Panc1 (cell line): ENCODE data around the gene TMC7. TPM values are rescaled to one million over a fixed set of nuclear protein-coding genes. Genes with fewer than 3 reads are reported as not detected.

Experiments used
- ATAC-seq: fragments of 200-7000 bp; cut with Tn5 transposase; 2 replicates; pipeline ENCODE4 v1.9.1; 2020; ENCODE audit warnings: mild to moderate bottlenecking, moderate library complexity
- BruUV-seq: library from RNA; stranded (reverse); fragments of 400-500 nt; replicated peaks from 2 replicates; lab custom pipeline; 2021; lab: Mats Ljungman, UMichigan
- CTCF ChIA-PET: fragments of 300-600 bp; sonication (Branson Sonifier 250); formaldehyde crosslinking; loops from one replicate; lab custom pipeline; 2022; ENCODE audit warnings: antibody characterized with exemption; lab: Charles Lee
- POLR2A ChIA-PET: fragments of 300-600 bp; sonication (Branson Sonifier 250); formaldehyde crosslinking; loops from one replicate; lab custom pipeline; 2022; ENCODE audit warnings: antibody characterized with exemption; lab: Charles Lee
- DNase-seq: peaks from one replicate; pipeline ENCODE4 v3.0.0-alpha.2; 2010; ENCODE audit warnings: low read depth, low spot score
- H3K27ac ChIP-seq: 2 replicates; pipeline ENCODE4 v1.5.1; 2011; ENCODE audit warnings: mild to moderate bottlenecking, low read length, inconsistent platforms
- H3K27me3 ChIP-seq: fragments of 200-500 bp; sonication (Bioruptor generic); 2 replicates; pipeline ENCODE4 v1.6.0; 2014; ENCODE audit warnings: low read length, inconsistent platforms; ENCODE audit not compliant: control insufficient read depth, insufficient read depth
- H3K36me3 ChIP-seq: fragments of 200-500 bp; sonication (Bioruptor generic); 2 replicates; pipeline ENCODE4 v1.5.1; 2014; ENCODE audit warnings: inconsistent platforms, mild to moderate bottlenecking, low read length, moderate library complexity; ENCODE audit not compliant: control insufficient read depth, insufficient read depth
- H3K4me1 ChIP-seq: 2 replicates; pipeline ENCODE4 v1.5.1; 2011; ENCODE audit warnings: inconsistent platforms, mild to moderate bottlenecking, low read length, moderate library complexity; ENCODE audit not compliant: control insufficient read depth, insufficient read depth
- H3K4me3 ChIP-seq, 2 experiments: 2 replicates each; pipeline ENCODE4 v1.5.1; 2011 to 2012; ENCODE audit warnings: low read depth in 2 of 2, low read length in 2 of 2, mild to moderate bottlenecking in 2 of 2, inconsistent platforms in 1 of 2, moderate library complexity in 1 of 2
- H3K9me3 ChIP-seq: fragments of 200-500 bp; sonication (Bioruptor generic); 2 replicates; pipeline ENCODE4 v1.5.1; 2014; ENCODE audit warnings: low read depth, mild to moderate bottlenecking, inconsistent platforms, low read length, moderate library complexity; ENCODE audit not compliant: control insufficient read depth, insufficient read depth
- POLR2AphosphoS5 ChIP-seq: IDR thresholded peaks from 2 replicates; pipeline ENCODE4 v1.6.1; 2012; ENCODE audit warnings: mild to moderate bottlenecking, low read depth, low read length, moderate library complexity
- SIN3A ChIP-seq: IDR thresholded peaks from 2 replicates; pipeline ENCODE4 v1.6.1; 2012; ENCODE audit warnings: low read depth, mild to moderate bottlenecking, low read length, moderate library complexity, borderline replicate concordance; ENCODE audit not compliant: insufficient read depth
- TCF7L2 ChIP-seq: IDR thresholded peaks from 2 replicates; pipeline ENCODE4 v1.6.1; 2011; ENCODE audit warnings: mild to moderate bottlenecking, low read depth, low read length, inconsistent platforms
- in situ Hi-C: cut with HindIII; loops from 2 replicates; pipeline ENCODE4 v1.10.0; 2016; ENCODE audit warnings: low sequenced_read_pairs, low pct_unique_long_range_greater_than_20kb
- intact Hi-C: fragments of 100-400 bp; cut with micrococcal nuclease; formaldehyde crosslinking; loops from one replicate; pipeline ENCODE4 v1.10.0; 2022; ENCODE audit not compliant: unreplicated experiment
- total RNA-seq: library from RNA; stranded (reverse); gene quantifications from one replicate; pipeline ENCODE4 v1.2.1, GENCODE V29; 2021; ENCODE audit not compliant: unreplicated experiment
- TF ChIP-seq, protein P1 (sequence below), 2 experiments: IDR thresholded peaks; 2 replicates each; pipeline ENCODE4 v1.6.1; 2011 to 2012; ENCODE audit warnings: low read depth in 2 of 2, control low read depth in 1 of 2, low read length in 1 of 2, mild to moderate bottlenecking in 1 of 2, moderate library complexity in 1 of 2; ENCODE audit not compliant: insufficient read depth in 1 of 2
- TF ChIP-seq, protein P2 (sequence below): fragments of 450-650 bp; IDR thresholded peaks from 2 replicates; pipeline ENCODE4 v1.5.1; 2017; ENCODE audit warnings: mild to moderate bottlenecking

Gene TMC7
- total RNA-seq, 1 experiment from 2014 or later, result 5.1 TPM

GRCh38 chr16:19029980-19030379 lies 46.2 kb downstream of the TMC7 start:
- POLR2A ChIA-PET, result interaction anchor here (0.6 kb wide), 1 partner anchor 128 kb away, joined by 3 read pairs; no protein-coding TSS in a partner anchor
- BruUV-seq, result no TSS peak

GRCh38 chr16:19031738-19032137 lies 48.0 kb downstream of the TMC7 start:
- Histone ChIP-seq H3K36me3 (no peaks in the 10 kb centered on the region), H3K27me3 (no peaks in the 10 kb centered on the region), H3K9me3 (no peaks in the 10 kb centered on the region; the same call in 1 of the 2 replicates), H3K4me3 (no peak overlapping the region), H3K27ac (no peak overlapping the region), H3K4me1 (no peaks in the 10 kb centered on the region)
- no peak for TF ChIP-seq SIN3A
- TF ChIP-seq TCF7L2, result no peak
- TF ChIP-seq POLR2AphosphoS5, result no peak
- TF ChIP-seq, protein P1, sequence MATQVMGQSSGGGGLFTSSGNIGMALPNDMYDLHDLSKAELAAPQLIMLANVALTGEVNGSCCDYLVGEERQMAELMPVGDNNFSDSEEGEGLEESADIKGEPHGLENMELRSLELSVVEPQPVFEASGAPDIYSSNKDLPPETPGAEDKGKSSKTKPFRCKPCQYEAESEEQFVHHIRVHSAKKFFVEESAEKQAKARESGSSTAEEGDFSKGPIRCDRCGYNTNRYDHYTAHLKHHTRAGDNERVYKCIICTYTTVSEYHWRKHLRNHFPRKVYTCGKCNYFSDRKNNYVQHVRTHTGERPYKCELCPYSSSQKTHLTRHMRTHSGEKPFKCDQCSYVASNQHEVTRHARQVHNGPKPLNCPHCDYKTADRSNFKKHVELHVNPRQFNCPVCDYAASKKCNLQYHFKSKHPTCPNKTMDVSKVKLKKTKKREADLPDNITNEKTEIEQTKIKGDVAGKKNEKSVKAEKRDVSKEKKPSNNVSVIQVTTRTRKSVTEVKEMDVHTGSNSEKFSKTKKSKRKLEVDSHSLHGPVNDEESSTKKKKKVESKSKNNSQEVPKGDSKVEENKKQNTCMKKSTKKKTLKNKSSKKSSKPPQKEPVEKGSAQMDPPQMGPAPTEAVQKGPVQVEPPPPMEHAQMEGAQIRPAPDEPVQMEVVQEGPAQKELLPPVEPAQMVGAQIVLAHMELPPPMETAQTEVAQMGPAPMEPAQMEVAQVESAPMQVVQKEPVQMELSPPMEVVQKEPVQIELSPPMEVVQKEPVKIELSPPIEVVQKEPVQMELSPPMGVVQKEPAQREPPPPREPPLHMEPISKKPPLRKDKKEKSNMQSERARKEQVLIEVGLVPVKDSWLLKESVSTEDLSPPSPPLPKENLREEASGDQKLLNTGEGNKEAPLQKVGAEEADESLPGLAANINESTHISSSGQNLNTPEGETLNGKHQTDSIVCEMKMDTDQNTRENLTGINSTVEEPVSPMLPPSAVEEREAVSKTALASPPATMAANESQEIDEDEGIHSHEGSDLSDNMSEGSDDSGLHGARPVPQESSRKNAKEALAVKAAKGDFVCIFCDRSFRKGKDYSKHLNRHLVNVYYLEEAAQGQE (IDR thresholded peaks at IDR 0.05; ENCODE audit: insufficient read depth in 1 of 2, low read depth in 2 of 2, low read length in 1 of 2), result no peak
- TF ChIP-seq, protein P2, sequence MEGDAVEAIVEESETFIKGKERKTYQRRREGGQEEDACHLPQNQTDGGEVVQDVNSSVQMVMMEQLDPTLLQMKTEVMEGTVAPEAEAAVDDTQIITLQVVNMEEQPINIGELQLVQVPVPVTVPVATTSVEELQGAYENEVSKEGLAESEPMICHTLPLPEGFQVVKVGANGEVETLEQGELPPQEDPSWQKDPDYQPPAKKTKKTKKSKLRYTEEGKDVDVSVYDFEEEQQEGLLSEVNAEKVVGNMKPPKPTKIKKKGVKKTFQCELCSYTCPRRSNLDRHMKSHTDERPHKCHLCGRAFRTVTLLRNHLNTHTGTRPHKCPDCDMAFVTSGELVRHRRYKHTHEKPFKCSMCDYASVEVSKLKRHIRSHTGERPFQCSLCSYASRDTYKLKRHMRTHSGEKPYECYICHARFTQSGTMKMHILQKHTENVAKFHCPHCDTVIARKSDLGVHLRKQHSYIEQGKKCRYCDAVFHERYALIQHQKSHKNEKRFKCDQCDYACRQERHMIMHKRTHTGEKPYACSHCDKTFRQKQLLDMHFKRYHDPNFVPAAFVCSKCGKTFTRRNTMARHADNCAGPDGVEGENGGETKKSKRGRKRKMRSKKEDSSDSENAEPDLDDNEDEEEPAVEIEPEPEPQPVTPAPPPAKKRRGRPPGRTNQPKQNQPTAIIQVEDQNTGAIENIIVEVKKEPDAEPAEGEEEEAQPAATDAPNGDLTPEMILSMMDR, result no peak
- DNase-seq (no peak), ATAC-seq (peak; percentile 45; the same call in 1 of the 2 replicates)
- BruUV-seq, result no TSS peak
- CTCF ChIA-PET, result no interaction called here
- POLR2A ChIA-PET, result no interaction called here
- in situ Hi-C loops (no loop called here), intact Hi-C loops (no loop called here)

More at GRCh38 chr16:19029980-19030379, 46.2 kb downstream of the TMC7 start:
- H3K4me1 ChIP-seq, result no peaks in the 10 kb centered on the region
- DNase-seq, result no peak
- H3K9me3 ChIP-seq, result no peaks in the 10 kb centered on the region
- TF ChIP-seq SIN3A, result no peak
- TF ChIP-seq, protein P2, result no peak
- TF ChIP-seq TCF7L2, result no peak
- TF ChIP-seq POLR2AphosphoS5, result no peak
- TF ChIP-seq, protein P1 (IDR thresholded peaks at IDR 0.05; ENCODE audit: insufficient read depth in 1 of 2, low read depth in 2 of 2, low read length in 1 of 2), result no peak
- no peak overlapping the region for H3K4me3 ChIP-seq
- no peaks in the 10 kb centered on the region for H3K27me3 ChIP-seq
- H3K36me3 ChIP-seq, result no peaks in the 10 kb centered on the region
- no peak for ATAC-seq
- no peak overlapping the region for H3K27ac ChIP-seq
- in situ Hi-C loops, result no loop called here
- intact Hi-C loops, result no loop called here
- CTCF ChIA-PET, result interaction anchor here (0.6 kb wide), 1 partner anchor 304 kb away, joined by 4 read pairs; no protein-coding TSS in a partner anchor
